GM23338 (cell line): ENCODE measurements around the gene NTF3. TPM values are rescaled to one million over a fixed set of nuclear protein-coding genes. Genes with fewer than 3 reads are reported as not detected.

Experiments
- ATAC-seq: fragments of 200-7000 bp; cut with Tn5 transposase; 3 replicates; pipeline ENCODE4 v1.9.1; 2020
- DNase-seq: peaks from one replicate; pipeline ENCODE4 v3.0.0-alpha.2; 2015; ENCODE audit warnings: low spot score
- H2AFZ ChIP-seq: fragments of 200-600 bp; sonication (generic); 2 replicates; pipeline ENCODE4 v1.8.0; 2016; ENCODE audit warnings: antibody characterized with exemption, mild to moderate bottlenecking, moderate library complexity
- H3F3A ChIP-seq: fragments of 200-600 bp; sonication (generic); replicated peaks from 2 replicates; pipeline ENCODE4 v1.8.0; 2017; ENCODE audit warnings: antibody characterized with exemption, mixed run types, low read depth
- H3K27ac ChIP-seq: fragments of 200-600 bp; sonication (generic); 2 replicates; pipeline ENCODE4 v1.6.1; 2016; ENCODE audit warnings: low read depth
- H3K27me3 ChIP-seq: fragments of 200-600 bp; sonication (generic); 2 replicates; pipeline ENCODE4 v1.8.0; 2016; ENCODE audit warnings: mild to moderate bottlenecking, mixed run types, moderate library complexity; ENCODE audit not compliant: insufficient read depth
- H3K36me3 ChIP-seq: fragments of 200-600 bp; sonication (generic); 2 replicates; pipeline ENCODE4 v1.8.0; 2016; ENCODE audit warnings: mild to moderate bottlenecking; ENCODE audit not compliant: insufficient read depth
- H3K4me1 ChIP-seq: fragments of 200-600 bp; sonication (generic); 2 replicates; pipeline ENCODE4 v1.8.0; 2016; ENCODE audit warnings: mild to moderate bottlenecking, moderate library complexity; ENCODE audit not compliant: insufficient read depth
- H3K4me2 ChIP-seq: fragments of 200-600 bp; sonication (generic); 2 replicates; pipeline ENCODE4 v1.7.1; 2017; ENCODE audit warnings: mixed run types
- H3K4me3 ChIP-seq: fragments of 200-600 bp; sonication (generic); 2 replicates; pipeline ENCODE4 v1.6.1; 2016; ENCODE audit warnings: mixed run types
- H3K79me2 ChIP-seq: fragments of 200-600 bp; sonication (generic); replicated peaks from 2 replicates; pipeline ENCODE4 v1.8.0; 2017; ENCODE audit warnings: mild to moderate bottlenecking; ENCODE audit not compliant: insufficient read depth
- H3K9me2 ChIP-seq: fragments of 200-600 bp; sonication (generic); 2 replicates; pipeline ENCODE4 v1.8.0; 2017; ENCODE audit not compliant: insufficient read depth
- H4K20me1 ChIP-seq: fragments of 200-600 bp; sonication (generic); replicated peaks from 2 replicates; pipeline ENCODE4 v1.8.0; 2017; ENCODE audit warnings: mild to moderate bottlenecking; ENCODE audit not compliant: insufficient read depth
- H3K27ac Mint-ChIP-seq: 2 replicates; pipeline ENCODE4 v1.8.0; 2020; ENCODE audit warnings: inconsistent platforms, mild to moderate bottlenecking, moderate library complexity, mixed read lengths
- H3K27me3 Mint-ChIP-seq: 3 replicates; pipeline ENCODE4 v1.8.0; 2022; ENCODE audit warnings: low read depth, mild to moderate bottlenecking, moderate library complexity, mixed read lengths, inconsistent platforms; ENCODE audit not compliant: insufficient read depth, poor library complexity
- H3K36me3 Mint-ChIP-seq: 3 replicates; pipeline ENCODE4 v1.8.0; 2021; ENCODE audit warnings: low read depth, mild to moderate bottlenecking, inconsistent platforms, moderate library complexity, mixed read lengths
- H3K4me1 Mint-ChIP-seq: 3 replicates; pipeline ENCODE4 v1.8.0; 2020; ENCODE audit warnings: mild to moderate bottlenecking, inconsistent platforms, mixed read lengths
- H3K4me3 Mint-ChIP-seq: 3 replicates; pipeline ENCODE4 v1.8.0; 2021; ENCODE audit warnings: moderate library complexity, mild to moderate bottlenecking, inconsistent platforms, mixed read lengths
- H3K9me3 Mint-ChIP-seq: 3 replicates; pipeline ENCODE4 v1.8.0; 2020; ENCODE audit warnings: moderate library complexity, mild to moderate bottlenecking, inconsistent platforms, mixed read lengths
- CREB1 ChIP-seq: fragments of 250-450 bp; sonication (Bioruptor Pico); IDR thresholded peaks from 2 replicates; pipeline ENCODE4 v1.5.0; 2020; ENCODE audit warnings: low read depth, mild to moderate bottlenecking, moderate library complexity
- EZH2 ChIP-seq: fragments of 200-600 bp; sonication (generic); IDR thresholded peaks from one replicate; pipeline ENCODE4 v1.8.0; 2017; ENCODE audit warnings: antibody characterized with exemption, mild to moderate bottlenecking, low read depth; ENCODE audit not compliant: unreplicated experiment
- EZH2phosphoT487 ChIP-seq: fragments of 200-600 bp; sonication (generic); IDR thresholded peaks from one replicate; pipeline ENCODE4 v1.8.1; 2018; ENCODE audit warnings: antibody characterized with exemption; ENCODE audit not compliant: unreplicated experiment
- JUNB ChIP-seq: IDR thresholded peaks from one replicate; pipeline ENCODE4 v1.6.1; 2016; ENCODE audit warnings: antibody characterized with exemption; ENCODE audit not compliant: unreplicated experiment
- NANOG ChIP-seq: IDR thresholded peaks from 2 replicates; pipeline ENCODE4 v1.6.1; 2016; ENCODE audit warnings: antibody characterized with exemption, borderline replicate concordance
- POLR2AphosphoS5 ChIP-seq: IDR thresholded peaks from 2 replicates; pipeline ENCODE4 v1.6.1; 2016; ENCODE audit warnings: antibody characterized with exemption, low read depth
- STAT1 ChIP-seq: IDR thresholded peaks from one replicate; pipeline ENCODE4 v1.6.1; 2016; ENCODE audit warnings: antibody characterized with exemption; ENCODE audit not compliant: unreplicated experiment
- ZNF114 ChIP-seq: fragments of 250-450 bp; sonication (Bioruptor Pico); IDR thresholded peaks from 2 replicates; pipeline ENCODE4 v1.5.0; 2020; ENCODE audit warnings: mild to moderate bottlenecking, moderate library complexity
- ZNF331 ChIP-seq: fragments of 250-450 bp; sonication (Bioruptor Pico); IDR thresholded peaks from 2 replicates; pipeline ENCODE4 v1.5.0; 2020; ENCODE audit warnings: low read depth, mild to moderate bottlenecking, moderate library complexity
- polyA plus RNA-seq: library from polyadenylated mRNA; unstranded; fragments of >200 nt; fragmentation: Nextera tagmentation; extraction: Ambion mirVana; gene quantifications from 2 replicates; pipeline ENCODE4 v1.2.1, GENCODE V29; 2016
- total RNA-seq: library from RNA; depleted of rRNA; stranded (reverse); fragments of >200 nt; shearing (Covaris generic); gene quantifications from 2 replicates; pipeline ENCODE4 v1.2.3, GENCODE V29; 2014
- TF ChIP-seq, protein P1 (sequence below): fragments of 250-450 bp; sonication (Bioruptor Pico); IDR thresholded peaks from 2 replicates; pipeline ENCODE4 v1.5.0; 2020; ENCODE audit warnings: mild to moderate bottlenecking, moderate library complexity
- TF ChIP-seq, protein P2 (sequence below): IDR thresholded peaks from 2 replicates; pipeline ENCODE4 v1.6.1; 2016; ENCODE audit warnings: antibody characterized with exemption
- TF ChIP-seq, protein P3 (sequence below): IDR thresholded peaks from one replicate; pipeline ENCODE4 v1.6.1; 2018; ENCODE audit warnings: antibody characterized with exemption; ENCODE audit not compliant: unreplicated experiment

Gene NTF3
- total and polyA plus RNA-seq, 2 experiments from 2014 or later: 1.2 TPM; not detected in 1

DNA sequence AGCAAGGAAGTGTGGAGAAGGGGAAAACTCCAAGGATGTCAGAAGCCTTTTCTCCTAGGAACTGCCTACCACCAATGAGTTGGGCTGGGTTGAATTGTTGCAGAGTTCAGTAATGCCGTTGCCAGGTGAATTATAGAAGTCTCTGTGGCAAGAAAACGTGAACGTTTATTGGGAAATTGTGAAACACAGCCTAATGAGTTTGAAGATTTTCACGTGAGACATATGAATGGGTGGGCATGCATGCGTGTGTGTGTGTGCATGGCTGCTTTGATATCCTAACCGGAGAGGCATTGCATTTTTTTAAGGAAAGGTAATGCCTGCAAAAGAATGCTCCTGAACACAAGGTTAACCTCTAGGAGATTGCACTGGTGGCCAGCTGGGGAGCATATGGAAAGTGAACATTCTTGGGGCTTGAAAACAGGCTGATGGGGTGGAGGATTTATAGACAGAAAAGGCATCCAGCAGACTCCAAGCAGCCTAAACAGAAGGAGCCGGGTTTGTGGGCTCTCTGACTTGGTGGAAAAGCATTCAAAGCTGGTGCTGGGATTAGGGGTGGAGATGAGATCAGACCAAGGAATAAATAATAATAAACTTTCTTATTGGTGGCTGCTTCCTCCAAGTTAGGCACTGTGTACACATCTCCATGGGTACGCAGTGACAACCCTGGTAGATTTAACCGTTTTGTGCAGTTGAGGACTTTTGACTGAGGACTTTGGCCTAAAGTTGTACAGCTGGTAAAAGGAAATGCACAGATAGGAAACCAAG, 67.8 kb downstream of the NTF3 start:
- TF ChIP-seq CREB1 (CRISPR knock-in tag) (no peak), NANOG (no peak), EZH2 (no peak), POLR2AphosphoS5 (no peak), ZNF114 (CRISPR knock-in tag) (no peak), JUNB (no peak), ZNF331 (no peak), STAT1 (no peak), EZH2phosphoT487 (no peak)
- TF ChIP-seq, protein P1, sequence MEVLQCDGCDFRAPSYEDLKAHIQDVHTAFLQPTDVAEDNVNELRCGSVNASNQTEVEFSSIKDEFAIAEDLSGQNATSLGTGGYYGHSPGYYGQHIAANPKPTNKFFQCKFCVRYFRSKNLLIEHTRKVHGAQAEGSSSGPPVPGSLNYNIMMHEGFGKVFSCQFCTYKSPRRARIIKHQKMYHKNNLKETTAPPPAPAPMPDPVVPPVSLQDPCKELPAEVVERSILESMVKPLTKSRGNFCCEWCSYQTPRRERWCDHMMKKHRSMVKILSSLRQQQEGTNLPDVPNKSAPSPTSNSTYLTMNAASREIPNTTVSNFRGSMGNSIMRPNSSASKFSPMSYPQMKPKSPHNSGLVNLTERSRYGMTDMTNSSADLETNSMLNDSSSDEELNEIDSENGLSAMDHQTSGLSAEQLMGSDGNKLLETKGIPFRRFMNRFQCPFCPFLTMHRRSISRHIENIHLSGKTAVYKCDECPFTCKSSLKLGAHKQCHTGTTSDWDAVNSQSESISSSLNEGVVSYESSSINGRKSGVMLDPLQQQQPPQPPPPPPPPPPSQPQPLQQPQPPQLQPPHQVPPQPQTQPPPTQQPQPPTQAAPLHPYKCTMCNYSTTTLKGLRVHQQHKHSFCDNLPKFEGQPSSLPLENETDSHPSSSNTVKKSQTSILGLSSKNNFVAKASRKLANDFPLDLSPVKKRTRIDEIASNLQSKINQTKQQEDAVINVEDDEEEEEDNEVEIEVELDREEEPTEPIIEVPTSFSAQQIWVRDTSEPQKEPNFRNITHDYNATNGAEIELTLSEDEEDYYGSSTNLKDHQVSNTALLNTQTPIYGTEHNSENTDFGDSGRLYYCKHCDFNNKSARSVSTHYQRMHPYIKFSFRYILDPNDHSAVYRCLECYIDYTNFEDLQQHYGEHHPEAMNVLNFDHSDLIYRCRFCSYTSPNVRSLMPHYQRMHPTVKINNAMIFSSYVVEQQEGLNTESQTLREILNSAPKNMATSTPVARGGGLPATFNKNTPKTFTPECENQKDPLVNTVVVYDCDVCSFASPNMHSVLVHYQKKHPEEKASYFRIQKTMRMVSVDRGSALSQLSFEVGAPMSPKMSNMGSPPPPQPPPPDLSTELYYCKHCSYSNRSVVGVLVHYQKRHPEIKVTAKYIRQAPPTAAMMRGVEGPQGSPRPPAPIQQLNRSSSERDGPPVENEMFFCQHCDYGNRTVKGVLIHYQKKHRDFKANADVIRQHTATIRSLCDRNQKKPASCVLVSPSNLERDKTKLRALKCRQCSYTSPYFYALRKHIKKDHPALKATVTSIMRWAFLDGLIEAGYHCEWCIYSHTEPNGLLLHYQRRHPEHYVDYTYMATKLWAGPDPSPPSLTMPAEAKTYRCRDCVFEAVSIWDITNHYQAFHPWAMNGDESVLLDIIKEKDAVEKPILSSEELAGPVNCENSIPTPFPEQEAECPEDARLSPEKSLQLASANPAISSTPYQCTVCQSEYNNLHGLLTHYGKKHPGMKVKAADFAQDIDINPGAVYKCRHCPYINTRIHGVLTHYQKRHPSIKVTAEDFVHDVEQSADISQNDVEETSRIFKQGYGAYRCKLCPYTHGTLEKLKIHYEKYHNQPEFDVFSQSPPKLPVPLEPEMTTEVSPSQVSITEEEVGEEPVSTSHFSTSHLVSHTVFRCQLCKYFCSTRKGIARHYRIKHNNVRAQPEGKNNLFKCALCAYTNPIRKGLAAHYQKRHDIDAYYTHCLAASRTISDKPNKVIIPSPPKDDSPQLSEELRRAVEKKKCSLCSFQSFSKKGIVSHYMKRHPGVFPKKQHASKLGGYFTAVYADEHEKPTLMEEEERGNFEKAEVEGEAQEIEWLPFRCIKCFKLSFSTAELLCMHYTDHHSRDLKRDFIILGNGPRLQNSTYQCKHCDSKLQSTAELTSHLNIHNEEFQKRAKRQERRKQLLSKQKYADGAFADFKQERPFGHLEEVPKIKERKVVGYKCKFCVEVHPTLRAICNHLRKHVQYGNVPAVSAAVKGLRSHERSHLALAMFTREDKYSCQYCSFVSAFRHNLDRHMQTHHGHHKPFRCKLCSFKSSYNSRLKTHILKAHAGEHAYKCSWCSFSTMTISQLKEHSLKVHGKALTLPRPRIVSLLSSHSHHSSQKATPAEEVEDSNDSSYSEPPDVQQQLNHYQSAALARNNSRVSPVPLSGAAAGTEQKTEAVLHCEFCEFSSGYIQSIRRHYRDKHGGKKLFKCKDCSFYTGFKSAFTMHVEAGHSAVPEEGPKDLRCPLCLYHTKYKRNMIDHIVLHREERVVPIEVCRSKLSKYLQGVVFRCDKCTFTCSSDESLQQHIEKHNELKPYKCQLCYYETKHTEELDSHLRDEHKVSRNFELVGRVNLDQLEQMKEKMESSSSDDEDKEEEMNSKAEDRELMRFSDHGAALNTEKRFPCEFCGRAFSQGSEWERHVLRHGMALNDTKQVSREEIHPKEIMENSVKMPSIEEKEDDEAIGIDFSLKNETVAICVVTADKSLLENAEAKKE (CRISPR knock-in tag): no peak
- TF ChIP-seq, protein P2, sequence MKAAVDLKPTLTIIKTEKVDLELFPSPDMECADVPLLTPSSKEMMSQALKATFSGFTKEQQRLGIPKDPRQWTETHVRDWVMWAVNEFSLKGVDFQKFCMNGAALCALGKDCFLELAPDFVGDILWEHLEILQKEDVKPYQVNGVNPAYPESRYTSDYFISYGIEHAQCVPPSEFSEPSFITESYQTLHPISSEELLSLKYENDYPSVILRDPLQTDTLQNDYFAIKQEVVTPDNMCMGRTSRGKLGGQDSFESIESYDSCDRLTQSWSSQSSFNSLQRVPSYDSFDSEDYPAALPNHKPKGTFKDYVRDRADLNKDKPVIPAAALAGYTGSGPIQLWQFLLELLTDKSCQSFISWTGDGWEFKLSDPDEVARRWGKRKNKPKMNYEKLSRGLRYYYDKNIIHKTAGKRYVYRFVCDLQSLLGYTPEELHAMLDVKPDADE: no peak
- TF ChIP-seq, protein P3, sequence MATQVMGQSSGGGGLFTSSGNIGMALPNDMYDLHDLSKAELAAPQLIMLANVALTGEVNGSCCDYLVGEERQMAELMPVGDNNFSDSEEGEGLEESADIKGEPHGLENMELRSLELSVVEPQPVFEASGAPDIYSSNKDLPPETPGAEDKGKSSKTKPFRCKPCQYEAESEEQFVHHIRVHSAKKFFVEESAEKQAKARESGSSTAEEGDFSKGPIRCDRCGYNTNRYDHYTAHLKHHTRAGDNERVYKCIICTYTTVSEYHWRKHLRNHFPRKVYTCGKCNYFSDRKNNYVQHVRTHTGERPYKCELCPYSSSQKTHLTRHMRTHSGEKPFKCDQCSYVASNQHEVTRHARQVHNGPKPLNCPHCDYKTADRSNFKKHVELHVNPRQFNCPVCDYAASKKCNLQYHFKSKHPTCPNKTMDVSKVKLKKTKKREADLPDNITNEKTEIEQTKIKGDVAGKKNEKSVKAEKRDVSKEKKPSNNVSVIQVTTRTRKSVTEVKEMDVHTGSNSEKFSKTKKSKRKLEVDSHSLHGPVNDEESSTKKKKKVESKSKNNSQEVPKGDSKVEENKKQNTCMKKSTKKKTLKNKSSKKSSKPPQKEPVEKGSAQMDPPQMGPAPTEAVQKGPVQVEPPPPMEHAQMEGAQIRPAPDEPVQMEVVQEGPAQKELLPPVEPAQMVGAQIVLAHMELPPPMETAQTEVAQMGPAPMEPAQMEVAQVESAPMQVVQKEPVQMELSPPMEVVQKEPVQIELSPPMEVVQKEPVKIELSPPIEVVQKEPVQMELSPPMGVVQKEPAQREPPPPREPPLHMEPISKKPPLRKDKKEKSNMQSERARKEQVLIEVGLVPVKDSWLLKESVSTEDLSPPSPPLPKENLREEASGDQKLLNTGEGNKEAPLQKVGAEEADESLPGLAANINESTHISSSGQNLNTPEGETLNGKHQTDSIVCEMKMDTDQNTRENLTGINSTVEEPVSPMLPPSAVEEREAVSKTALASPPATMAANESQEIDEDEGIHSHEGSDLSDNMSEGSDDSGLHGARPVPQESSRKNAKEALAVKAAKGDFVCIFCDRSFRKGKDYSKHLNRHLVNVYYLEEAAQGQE: no peak
- no peaks in the 10 kb centered on the region for H3K36me3 ChIP-seq
- no peaks in the 10 kb centered on the region for H3K4me1 ChIP-seq
- H3K4me3 ChIP-seq: no peak overlapping the region
- no peaks in the 10 kb centered on the region for H3K27me3 ChIP-seq
- H3K4me2 ChIP-seq: no peak overlapping the region
- no peaks in the 10 kb centered on the region for H3K79me2 ChIP-seq
- no peaks in the 10 kb centered on the region for H4K20me1 ChIP-seq
- Mint-ChIP-seq H3K27me3 (peaks cover 4% of the 10 kb centered on the region), H3K36me3 (no peaks in the 10 kb centered on the region), H3K9me3 (no peaks in the 10 kb centered on the region), H3K4me1 (peaks cover 9% of the 10 kb centered on the region; the same call in 2 of the 3 replicates), H3K4me3 (no peak overlapping the region), H3K27ac (no peak overlapping the region)
- no peak overlapping the region for H2AFZ ChIP-seq
- no peak overlapping the region for H3K27ac ChIP-seq
- DNase-seq (no peak), ATAC-seq (no peak)
- H3F3A ChIP-seq: no peaks in the 10 kb centered on the region
- H3K9me2 ChIP-seq: peaks cover 12% of the 10 kb centered on the region; the same call in 1 of the 2 replicates
